Effector memory CD4-positive, alpha-beta T cell (primary cell): ENCODE data around the gene LRRFIP1.
"Not testable (repeated sequence)": the region's sequence is repeated elsewhere in the genome, so short reads cannot be mapped to it uniquely, and the experiment has no call there.

ENCODE experiments used
- DNase-seq, 3 donors: peaks; one replicate each; pipeline ENCODE4 v3.0.0-alpha.2; 2020
- H3K27ac ChIP-seq: 2 replicates; pipeline ENCODE4 v1.7.0; 2013; ENCODE audit warnings: mild to moderate bottlenecking, low read length, moderate library complexity; ENCODE audit not compliant: insufficient read depth, poor library complexity, severe bottlenecking
- H3K27me3 ChIP-seq: replicated peaks from 2 replicates; pipeline ENCODE4 v1.7.0; 2013; ENCODE audit warnings: mild to moderate bottlenecking, low read length; ENCODE audit not compliant: insufficient read depth, control insufficient read depth, poor library complexity, severe bottlenecking
- H3K36me3 ChIP-seq: 2 replicates; pipeline ENCODE4 v1.7.0; 2013; ENCODE audit warnings: mild to moderate bottlenecking, low read length, moderate library complexity; ENCODE audit not compliant: control insufficient read depth, insufficient read depth
- H3K4me1 ChIP-seq: 2 replicates; pipeline ENCODE4 v1.7.0; 2013; ENCODE audit warnings: low read length, mild to moderate bottlenecking; ENCODE audit not compliant: control insufficient read depth, insufficient read depth, poor library complexity, severe bottlenecking
- H3K4me3 ChIP-seq: 2 replicates; pipeline ENCODE4 v1.7.0; 2013; ENCODE audit warnings: low read length, low read depth, mild to moderate bottlenecking; ENCODE audit not compliant: insufficient read depth, poor library complexity, severe bottlenecking
- H3K9me3 ChIP-seq: 2 replicates; pipeline ENCODE4 v1.7.0; 2013; ENCODE audit warnings: mild to moderate bottlenecking, low read length, moderate library complexity; ENCODE audit not compliant: control insufficient read depth

The LRRFIP1 gene

DNA sequence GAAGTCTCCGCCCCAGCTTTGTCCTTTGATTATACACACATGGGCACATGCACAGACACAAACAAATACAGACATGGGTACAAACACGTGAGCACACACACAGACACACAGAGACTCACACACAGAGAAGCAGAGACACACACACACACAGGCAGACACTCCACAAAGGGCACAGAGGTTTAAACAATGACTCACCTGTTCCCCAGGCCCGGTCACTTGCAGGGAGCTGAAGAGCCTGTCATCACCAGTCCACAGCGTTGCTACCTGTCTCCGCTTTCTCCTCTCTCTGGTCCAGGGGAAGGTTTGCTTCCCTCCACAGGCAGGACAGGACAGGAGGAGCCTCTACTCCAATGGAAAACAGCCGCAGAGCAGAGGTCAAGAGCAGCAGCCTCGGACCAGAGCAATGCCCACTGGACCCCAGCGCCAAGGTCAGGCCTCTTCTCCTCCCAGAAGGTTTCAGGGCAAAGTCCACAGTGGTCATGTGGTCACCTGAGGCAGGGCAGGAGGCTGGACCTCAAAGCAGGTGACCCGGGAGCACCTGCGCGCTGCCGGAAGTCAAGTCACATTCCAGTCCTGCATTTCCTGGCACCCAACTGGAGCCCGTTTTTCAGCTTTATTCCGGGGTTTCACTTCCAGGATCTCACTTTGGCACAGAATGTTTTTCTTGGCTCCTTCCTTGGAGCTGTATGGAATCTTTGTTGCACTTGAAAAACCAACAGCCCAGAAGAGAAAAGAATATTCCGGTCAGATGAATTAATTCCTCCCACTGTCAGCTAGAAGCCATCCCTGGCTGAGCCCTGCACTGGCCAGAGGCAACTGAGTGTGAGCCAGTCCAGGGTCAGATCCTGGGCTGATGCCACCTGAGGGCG is 36.9 kb upstream of the LRRFIP1 start, which contains the start of gene RAB17:
TSS of gene RAB17 (minus strand) at position 463 of the 869 bp plus-strand sequence. CDS start 4,580 bp downstream, outside the sequence.
- no peaks in the 10 kb centered on the region for H3K9me3 ChIP-seq
- H3K4me3 ChIP-seq: no peak within 1 kb of the TSS
- H3K27ac ChIP-seq: no peak within 1 kb of the TSS
- H3K4me1 ChIP-seq: peaks cover 8% of the 10 kb centered on the region
- no peaks in the 10 kb centered on the region for H3K36me3 ChIP-seq
- H3K27me3 ChIP-seq: no peaks in the 10 kb centered on the region
- DNase-seq: no peak

DNA sequence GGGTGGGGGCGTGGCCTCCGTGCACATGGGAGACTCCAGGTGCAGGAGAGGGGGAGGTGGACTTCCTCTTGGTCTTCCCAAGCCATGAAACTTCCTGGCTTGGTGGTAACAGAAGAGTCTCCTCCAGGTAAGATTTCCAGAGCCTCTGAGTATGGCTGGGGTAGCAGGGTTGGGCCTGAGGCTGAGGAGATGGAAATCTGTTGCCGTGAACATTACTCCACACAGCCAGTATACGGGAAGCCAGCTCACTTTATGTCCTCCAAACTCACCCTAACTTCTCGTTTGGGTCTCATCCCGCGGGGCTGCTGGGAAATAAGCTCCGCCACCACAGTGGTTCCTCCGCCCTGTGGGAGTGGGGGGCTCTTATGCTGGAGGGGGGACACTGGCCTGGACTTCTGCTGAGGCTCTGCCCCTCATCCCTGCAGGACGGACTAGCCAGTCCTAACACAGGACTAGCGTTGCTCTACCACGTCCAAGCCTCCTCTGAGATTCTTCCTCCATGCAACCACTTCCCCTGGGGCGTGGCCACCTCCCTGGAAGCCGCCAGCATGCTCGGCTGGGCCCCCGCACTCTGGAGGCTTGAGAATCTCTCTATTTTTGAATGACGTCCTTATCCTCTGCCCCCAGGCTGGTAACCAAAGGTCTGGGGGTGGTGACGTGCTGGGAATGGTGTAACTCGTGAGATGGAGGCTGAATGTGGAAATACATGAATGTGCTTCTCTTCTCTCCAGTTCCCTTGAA is 36.1 kb upstream of the LRRFIP1 start:
- H3K9me3 ChIP-seq: no peaks in the 10 kb centered on the region
- no peak overlapping the region for H3K4me3 ChIP-seq
- no peak overlapping the region for H3K27ac ChIP-seq
- DNase-seq: no peak
- H3K27me3 ChIP-seq: no peaks in the 10 kb centered on the region
- peaks cover 8% of the 10 kb centered on the region for H3K4me1 ChIP-seq
- no peaks in the 10 kb centered on the region for H3K36me3 ChIP-seq

- H3K36me3 ChIP-seq: no peaks in the 10 kb centered on the region
- no peaks in the 10 kb centered on the region for H3K9me3 ChIP-seq
- H3K4me3 ChIP-seq: no peak overlapping the region
- H3K4me1 ChIP-seq: peaks cover 8% of the 10 kb centered on the region
- no peak overlapping the region for H3K27ac ChIP-seq
- H3K27me3 ChIP-seq: no peaks in the 10 kb centered on the region
- no peak for DNase-seq
Observed at GRCh38 chr2:237592425-237592980, 34.9 kb upstream of the LRRFIP1 start.

- no peak overlapping the region for H3K27ac ChIP-seq
- H3K27me3 ChIP-seq: no peaks in the 10 kb centered on the region
- H3K36me3 ChIP-seq: no peaks in the 10 kb centered on the region
- no peak overlapping the region for H3K4me3 ChIP-seq
- H3K9me3 ChIP-seq: no peaks in the 10 kb centered on the region
- DNase-seq: no peak
- peaks cover 8% of the 10 kb centered on the region for H3K4me1 ChIP-seq
Observed at GRCh38 chr2:237593036-237593435, 34.4 kb upstream of the LRRFIP1 start.

DNA sequence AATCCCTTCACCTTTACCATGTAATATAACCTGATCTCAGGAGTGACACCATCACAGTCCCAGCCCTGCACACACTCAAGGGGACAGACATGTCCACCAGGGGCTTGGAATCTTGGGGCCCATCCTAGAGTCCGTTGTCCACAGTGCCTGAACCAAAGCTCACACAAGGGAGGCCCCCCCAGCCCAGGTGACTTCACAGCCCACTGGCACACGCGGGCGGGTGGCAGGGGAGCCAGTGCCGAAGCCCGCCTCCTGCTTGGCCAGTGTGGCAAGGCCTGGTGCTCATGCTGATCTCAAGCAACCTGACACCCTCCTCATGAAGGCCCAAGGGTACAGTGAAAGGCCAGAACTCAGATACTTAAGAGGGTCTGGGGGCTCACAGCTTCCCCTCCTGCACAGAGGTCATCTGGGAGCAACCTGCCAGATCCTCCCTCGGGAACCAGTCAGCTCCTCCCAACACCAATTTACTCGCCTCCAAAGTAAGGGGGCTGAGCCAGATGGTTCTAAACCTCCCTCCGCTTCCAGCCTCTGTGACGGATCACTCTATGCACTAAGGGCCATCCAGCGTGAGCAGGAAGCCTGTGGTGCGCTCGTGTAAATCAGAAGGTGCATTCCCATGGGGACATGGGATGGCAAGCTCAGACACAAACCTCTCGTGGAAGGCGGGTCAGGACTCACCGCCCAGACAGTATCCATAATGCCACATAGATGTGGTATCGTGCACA is 33.6 kb upstream of the LRRFIP1 start:
- Histone ChIP-seq H3K27me3 (no peaks in the 10 kb centered on the region), H3K4me3 (no peak overlapping the region), H3K27ac (no peak overlapping the region), H3K9me3 (no peaks in the 10 kb centered on the region), H3K36me3 (no peaks in the 10 kb centered on the region), H3K4me1 (peaks cover 8% of the 10 kb centered on the region)
- no peak for DNase-seq

DNA sequence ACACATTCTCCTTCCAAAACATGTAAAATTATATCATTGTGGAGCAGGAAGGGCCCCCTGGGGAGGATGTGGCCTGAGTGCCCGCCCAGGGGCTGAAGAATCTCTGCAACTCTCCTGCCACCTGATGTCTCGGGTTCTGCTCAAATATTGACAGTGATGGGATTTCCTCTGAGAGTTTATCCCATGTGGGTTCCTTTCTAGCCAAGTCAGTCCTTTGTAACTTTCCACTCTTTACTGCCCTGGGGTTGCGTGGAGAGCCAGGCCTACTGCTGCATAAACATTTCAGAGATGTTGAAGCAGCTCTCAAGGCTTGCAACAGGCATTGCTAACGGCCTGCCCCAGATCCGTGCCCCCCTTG is 32.9 kb upstream of the LRRFIP1 start:
- Histone ChIP-seq H3K27me3 (no peaks in the 10 kb centered on the region), H3K27ac (no peak overlapping the region), H3K36me3 (no peaks in the 10 kb centered on the region), H3K4me1 (peaks cover 8% of the 10 kb centered on the region), H3K9me3 (no peaks in the 10 kb centered on the region), H3K4me3 (no peak overlapping the region)
- DNase-seq: no peak

DNA sequence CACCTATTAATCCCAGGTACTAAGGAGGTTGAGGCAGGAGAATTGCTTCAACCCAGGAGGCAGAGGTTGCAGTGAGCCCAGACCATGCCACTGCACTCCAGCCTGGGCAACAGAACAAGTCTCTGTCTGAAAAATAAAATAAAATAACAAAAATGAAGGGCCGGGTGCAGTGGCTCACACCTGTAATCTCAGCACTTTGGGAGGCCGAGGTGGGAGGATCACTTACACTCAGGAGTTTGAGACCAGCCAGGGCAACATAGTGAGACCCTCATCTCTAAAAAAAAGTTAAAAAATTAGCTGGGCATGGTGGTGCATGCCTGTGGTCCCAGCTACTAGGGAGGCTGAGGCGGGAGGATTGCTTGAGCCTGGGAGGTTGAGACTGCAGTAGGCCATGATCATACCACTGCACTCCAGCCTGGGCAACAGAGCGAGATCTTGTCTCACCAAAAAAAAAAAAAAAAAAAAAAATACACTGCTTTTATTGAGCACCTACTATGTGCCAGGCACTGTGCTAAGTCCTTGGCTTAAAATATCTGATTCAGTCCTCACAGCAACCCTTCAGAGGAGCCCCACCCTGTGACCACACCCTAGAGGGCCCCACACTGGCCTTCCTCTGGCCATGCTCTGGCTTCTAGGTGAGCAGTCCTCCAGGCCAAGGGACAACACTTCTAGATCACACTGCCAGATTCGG is 31.4 kb upstream of the LRRFIP1 start:
- H3K4me1 ChIP-seq, DNase-seq, H3K9me3 ChIP-seq, H3K27ac ChIP-seq, H3K27me3 ChIP-seq, H3K36me3 ChIP-seq, H3K4me3 ChIP-seq: not testable (repeated sequence)

- DNase-seq: no peak
- H3K36me3 ChIP-seq: no peaks in the 10 kb centered on the region
- no peak overlapping the region for H3K4me3 ChIP-seq
- no peaks in the 10 kb centered on the region for H3K27me3 ChIP-seq
- no peak overlapping the region for H3K27ac ChIP-seq
- H3K4me1 ChIP-seq: peaks cover under 1% of the 10 kb centered on the region
- no peaks in the 10 kb centered on the region for H3K9me3 ChIP-seq
Observed at GRCh38 chr2:237596520-237597195, 30.7 kb upstream of the LRRFIP1 start.
